Left lobe of liver (tissue), 2 donors: Measurements from ENCODE around the gene BROX. TPM values are rescaled to one million over a fixed set of nuclear protein-coding genes. Genes with fewer than 3 reads are reported as not detected.
A peak's percentile ranks its signal among the peaks of the same experiment; 100 is the strongest.
"Not testable (repeated sequence)": the region's sequence is repeated elsewhere in the genome, so short reads cannot be mapped to it uniquely, and the experiment has no call there.

Experiments
- ATAC-seq: fragments of 200-7000 bp; cut with Tn5 transposase; one replicate; pipeline ENCODE4 v1.9.1; 2020; ENCODE audit warnings: mild to moderate bottlenecking, moderate library complexity
- DNase-seq: peaks from one replicate; pipeline ENCODE4 v3.0.0-alpha.2; 2020; ENCODE audit warnings: low spot score
- total RNA-seq: library from RNA; stranded (reverse); gene quantifications from one replicate; pipeline ENCODE4 v1.2.1, GENCODE V29; 2021
- donor health status: DM: no; HTN: no; CAD: no; lungs with moderate emphysema.
- donor health status: DM: no; HTN: yes; CAD: no.

BROX gene
- total RNA-seq, 1 donor from 2014 or later: 12.8 TPM

DNA sequence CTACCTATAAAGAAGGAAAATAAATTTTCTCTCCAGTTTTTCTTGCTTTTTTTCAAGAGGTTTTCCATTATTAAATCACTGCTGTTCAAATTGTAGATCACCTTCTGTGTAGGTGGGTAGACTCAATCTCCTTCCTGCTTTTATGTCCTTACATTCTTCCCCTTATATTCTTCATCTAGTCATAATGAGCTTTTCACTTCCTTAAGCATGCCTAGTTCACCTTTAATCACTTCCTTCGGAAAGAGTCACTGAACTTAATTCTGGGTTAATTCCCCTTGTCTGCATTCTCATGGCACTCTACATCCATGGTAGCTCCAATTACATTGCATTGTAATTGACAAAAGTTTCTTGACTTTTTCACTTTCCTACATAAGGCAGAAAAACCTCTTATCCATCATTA is 18.5 kb downstream of the BROX start:
- no peak for DNase-seq
- no peak for ATAC-seq

DNA sequence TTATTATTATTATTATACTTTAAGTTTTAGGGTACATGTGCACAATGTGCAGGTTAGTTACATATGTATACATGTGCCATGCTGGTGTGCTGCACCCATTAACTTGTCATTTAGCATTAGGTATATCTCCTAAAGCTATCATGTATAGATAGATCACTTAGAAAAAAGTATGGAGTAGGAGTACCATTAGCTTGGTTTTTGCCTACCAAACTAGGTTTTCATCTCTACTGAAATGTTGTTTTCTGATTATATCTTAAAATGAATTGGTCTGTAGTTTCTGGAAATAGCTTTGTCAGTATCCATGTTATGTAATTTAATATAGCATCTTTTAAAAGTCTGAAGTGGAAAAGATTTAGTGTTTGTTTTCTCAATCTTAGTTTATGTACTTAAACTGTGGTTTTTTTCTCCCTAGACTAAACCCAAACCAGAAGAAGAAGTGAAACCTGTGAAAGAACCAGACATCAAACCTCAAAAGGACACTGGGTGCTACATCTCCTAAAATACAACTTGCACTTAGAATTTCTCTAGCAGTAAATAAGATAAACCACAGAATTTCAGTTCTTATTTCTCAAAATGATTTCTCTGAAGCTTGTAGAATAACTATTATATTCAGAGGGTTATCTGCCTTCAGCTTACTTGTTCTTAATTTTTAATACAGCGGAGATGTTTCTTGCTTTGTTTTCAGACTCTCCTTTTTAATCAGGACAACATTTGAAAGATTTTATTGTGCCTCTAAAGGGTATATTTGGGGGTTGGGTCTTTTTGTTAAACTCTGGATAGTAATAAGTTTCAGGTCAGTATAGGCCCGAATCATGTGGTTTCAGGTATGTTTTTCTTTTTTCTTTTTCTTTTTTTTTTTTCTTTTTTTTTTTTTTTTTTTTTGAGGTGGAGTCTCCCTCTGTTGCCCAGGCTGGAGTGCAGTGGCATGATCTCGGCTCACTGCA is 20.1 kb downstream of the BROX start:
- DNase-seq: no peak
- no peak for ATAC-seq

DNA sequence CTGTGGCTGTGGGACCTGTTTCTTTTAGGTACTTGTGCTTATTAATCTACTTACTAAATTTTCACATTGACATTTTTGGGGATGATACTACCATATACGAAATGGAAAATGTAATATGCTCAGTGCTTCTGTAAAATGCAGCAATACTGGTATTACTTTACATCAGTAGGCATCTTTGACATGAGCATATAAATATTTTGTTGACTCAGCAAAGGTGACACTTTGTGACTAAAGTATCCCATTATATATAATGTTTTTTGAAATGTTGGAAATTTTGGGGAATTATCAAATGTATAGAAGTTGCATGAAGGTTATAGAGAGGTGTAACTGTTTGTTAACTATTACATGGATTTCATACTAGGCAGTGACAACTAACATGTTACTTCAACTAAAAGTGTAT is 22.4 kb downstream of the BROX start:
- DNase-seq: no peak
- ATAC-seq: no peak

DNA sequence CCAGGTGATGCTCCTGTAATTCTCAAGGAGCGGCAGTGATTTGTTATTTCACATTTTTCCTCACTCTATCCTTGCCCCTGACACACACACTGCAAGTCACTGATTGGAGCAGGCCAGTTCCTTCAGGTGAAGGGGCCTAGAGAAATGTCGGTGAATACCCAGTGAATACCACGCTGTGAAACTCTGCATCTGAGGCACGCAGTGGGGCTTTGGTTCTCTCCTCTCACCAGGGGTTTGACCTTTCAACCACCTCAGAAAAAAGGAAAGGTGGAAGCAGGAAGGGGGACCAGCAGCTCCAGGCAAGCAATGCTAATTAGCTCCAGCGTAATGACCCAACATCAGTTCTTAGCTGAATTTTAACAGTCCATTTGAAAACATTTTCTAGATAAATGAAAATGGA is 24.1 kb downstream of the BROX start:
- ATAC-seq (no peak), DNase-seq (no peak)

DNA sequence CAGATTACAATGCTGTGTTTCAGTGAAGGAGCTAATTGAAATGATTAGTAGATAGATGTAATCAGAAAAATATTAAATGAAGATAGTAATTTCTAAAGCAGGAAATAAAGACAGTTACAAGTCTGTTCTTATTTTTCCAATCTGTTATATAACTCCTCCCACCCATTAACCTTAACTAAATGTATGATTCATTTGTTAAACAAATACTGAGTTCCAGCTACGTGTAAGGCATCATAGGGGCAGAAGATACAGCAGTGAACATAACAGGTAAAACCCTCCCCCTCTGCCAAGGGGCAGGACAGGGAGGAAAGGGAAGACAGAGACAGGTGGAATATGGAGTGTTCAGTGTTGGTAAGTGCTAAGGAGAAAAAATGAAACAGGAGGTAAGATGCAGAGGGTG is 24.6 kb downstream of the BROX start, which contains the start of gene FAM177B:
TSS of gene FAM177B (plus strand) at position 231 of the 400 bp plus-strand sequence. CDS start 9,344 bp downstream, outside the sequence.
- ATAC-seq: no peak

DNA sequence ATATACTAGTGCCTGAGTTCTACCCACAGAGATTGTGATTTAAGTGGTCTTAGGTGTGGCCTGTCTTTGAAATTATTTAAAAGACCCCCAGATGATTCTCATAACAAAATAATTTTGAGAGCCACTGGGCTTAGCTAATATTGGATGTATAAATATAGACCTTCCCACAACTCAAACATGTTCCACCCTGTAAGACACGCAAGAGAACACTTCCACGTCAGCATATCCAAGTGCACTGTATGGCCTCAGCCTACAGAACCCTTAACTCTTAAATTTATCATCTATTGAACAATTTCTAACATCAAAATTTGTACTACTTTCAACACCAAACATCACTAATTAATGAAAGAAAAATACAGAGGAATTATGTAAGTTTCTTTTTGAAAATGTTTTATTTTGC is 27.1 kb downstream of the BROX start:
- DNase-seq (no peak), ATAC-seq (no peak)

More for the DNA sequence above, 24.6 kb downstream of the BROX start, which contains the start of gene FAM177B:
- DNase-seq: no peak

DNA sequence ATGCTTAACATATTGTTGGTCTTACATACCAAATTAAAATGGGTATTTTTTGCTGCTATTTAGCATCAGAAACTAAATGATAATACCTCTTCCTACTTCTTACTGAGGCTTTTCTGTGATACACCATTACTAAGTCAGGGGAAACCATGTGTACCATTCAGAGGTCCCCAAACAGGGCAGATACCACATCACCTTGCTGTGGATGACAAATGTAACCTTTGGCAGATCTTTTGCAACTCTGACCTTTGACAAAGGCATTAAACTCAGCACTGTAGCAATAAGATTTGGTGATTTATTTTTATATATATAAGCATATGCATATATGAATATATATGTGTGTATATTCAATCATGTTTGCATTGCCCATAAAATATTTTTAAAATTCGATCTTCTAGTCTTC is 27.6 kb downstream of the BROX start:
- DNase-seq (no peak), ATAC-seq (peak; percentile 86)

DNA sequence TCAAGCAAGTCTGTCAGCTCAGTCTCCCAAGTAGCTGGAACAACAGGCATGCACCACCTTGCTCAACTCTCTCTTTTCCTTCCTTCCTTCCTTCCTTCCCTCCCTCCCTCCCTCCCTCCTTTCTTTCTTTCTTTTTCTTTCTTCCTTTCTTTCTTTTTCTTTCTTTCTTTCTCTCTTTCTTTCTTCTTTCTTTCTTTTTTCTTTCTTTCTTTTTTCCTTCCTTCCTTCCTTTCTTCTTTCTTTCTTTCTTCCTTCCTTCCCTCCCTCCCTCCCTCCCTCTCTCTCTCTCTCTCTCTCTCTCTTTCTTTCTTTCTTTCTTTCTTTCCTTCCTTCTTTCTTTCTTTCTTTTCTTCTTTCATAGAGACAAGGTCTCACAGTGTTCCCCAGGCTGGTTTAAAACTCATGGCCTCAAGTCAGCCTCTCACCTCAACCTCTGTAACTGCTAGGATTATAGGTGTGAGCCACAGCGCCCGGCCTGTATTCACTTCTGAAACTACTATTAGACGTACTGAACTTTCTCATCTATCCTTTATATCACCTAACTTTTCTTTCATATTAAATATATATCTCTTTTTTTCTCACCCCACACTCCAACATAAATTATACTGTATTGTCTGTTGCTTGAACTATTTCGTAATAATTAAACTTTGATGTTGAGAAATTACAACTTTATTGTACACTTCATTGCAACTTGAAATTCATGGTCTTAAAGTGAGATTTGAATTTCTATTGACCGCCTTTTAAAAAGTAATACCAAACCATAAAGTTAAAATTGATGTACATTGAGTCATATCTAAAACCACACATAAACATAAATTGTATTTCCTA is 29.5 kb downstream of the BROX start:
- ATAC-seq, DNase-seq: not testable (repeated sequence)

DNA sequence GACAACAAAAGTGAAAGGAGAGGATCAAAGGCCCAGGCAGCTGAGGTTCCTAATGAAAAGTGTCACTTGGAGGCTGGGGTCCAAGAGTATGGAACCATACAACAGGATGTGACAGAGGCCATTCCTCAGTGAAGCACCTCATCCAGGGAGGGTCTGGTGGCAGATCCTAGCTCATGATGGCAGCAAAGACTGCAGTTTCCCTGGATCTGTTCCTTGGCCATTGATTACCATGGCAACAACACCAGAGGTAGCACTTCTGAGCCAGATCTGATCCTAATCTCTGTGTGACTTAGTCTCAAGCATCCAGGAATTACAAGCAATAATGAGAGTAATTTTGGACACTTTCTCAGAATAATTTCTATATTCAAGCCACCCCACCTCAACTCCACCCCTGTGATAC is 37.6 kb downstream of the BROX start:
- ATAC-seq (no peak), DNase-seq (no peak)

DNA sequence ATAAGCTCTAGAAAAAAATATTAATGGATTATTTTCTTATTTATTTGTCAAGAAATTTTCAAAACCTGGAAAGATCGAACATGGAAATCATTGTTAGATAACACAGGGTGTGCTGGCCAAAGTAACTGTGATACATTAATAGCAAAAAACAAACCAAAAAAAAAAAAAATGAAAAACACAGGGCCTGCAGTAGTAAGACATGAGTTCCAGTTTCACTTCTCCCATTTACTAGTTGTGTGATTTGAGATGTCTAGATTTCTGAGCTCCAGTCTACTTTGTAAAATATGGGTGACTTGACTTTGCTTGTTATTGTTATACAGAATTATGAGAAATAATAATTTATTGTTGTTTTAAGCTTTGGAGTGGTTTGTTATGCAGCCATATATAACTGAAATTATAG is 38.3 kb downstream of the BROX start:
- no peak for DNase-seq
- no peak for ATAC-seq

DNA sequence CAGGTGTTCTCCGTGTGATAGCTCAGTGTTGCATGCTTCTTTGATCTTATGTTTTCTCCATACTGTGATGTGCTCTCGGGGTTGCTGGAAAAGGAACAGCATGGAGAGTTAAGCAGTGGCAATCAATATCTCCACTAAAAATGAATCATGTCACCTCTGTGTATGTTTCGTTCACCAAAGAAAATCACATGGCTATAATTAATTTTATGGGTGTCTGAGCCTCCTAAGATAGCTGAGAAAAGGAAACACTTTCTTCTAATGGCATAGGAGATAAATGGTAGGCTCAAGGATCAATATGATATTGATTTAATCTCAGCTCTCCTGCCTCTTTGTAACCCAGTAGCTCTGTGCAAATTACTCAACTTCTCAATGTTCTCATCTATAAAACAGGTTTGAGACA is 38.9 kb downstream of the BROX start:
- ATAC-seq: no peak
- no peak for DNase-seq

DNA sequence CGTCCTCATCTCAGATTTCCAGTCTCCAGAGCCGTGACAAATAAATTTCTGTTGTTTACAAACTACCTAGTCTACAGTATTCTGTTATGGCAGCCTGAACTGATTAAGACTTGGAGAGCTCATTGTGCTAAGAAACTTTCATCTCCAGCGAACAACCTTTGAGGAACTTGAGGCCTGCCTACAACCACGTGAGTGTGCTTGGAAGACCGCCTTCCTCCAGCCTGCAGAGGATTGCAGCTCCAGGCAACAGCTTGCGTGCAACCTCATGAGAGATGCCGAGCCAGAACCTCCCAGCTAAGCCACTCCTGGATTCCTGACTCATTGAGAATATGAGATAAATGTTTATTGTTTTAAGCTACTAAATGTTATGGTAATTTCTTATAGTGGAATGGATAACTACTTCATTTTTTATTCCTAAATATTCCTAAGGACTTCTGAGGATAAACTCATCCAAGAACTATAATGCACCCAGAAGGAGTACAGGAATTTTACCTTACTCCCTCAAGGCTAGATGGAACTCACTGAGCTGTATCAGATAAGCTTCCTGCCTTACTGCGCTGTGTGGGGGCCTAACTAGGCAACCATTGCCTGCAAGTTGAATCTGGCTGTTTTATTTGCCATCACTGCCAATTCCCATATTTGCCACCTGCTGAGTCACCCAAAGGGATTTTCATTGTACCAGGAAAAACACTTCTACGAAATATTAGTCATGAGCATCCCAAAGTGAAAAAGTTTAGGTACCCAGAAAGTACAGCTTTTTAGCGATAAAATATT is 42.2 kb downstream of the BROX start:
- no peak for DNase-seq
- ATAC-seq: no peak

DNA sequence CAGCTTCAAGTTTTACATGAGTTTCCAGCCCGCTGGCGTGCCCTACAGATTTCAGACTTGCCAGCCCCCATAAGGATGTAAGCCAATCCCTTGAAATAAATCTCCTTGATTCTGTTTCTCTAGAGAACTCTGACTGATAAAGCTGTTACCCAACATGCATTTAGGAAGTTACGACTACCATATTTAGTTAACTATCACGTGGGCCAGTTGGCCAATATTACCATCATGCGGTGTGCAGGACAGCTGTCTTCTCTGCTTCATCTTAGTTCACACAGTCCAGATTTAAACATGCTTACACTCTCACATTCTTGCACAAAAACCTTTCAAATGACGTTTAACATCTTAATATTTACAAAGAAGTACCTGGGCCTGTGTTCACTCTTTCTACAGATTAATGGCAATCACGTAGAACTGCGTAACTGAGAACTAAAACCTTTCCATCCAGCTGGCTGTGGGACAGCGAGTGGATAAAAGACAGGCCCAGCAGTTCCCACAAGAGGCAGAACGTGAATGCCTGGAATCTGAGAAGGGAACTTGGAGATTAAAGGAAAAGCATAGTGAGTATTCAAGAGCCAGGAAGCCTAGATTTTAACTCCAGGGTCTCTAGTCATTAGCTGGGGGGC is 45.4 kb downstream of the BROX start:
- DNase-seq (no peak), ATAC-seq (no peak)

DNA sequence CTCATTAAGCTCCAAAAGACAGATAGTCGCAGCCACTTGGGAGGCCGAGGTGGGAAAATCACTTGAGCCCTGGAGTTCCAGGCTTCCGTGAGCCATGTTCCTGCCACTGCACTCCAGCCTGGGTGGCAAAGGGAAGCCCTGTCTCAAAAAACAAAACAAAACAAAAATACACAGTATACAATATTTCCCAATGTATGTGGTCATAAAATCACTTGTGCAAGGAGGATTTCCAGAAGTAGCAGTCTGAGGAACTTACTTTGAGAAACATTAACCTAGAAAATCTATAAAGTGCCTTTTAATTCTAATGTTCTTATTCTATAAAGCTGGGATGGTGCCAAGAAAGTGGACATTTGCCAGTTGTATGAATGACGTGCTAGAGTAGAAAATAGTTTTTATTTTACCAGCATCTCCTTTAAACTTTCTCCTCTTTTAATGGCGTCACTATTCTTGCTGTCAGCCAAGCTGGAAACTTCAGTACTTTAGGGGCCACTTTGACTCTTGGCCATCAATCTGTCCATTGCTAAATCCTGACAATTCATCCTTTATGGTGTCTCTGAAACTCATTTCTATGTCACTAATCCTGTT is 47.2 kb downstream of the BROX start:
- ATAC-seq (no peak), DNase-seq (no peak)

DNA sequence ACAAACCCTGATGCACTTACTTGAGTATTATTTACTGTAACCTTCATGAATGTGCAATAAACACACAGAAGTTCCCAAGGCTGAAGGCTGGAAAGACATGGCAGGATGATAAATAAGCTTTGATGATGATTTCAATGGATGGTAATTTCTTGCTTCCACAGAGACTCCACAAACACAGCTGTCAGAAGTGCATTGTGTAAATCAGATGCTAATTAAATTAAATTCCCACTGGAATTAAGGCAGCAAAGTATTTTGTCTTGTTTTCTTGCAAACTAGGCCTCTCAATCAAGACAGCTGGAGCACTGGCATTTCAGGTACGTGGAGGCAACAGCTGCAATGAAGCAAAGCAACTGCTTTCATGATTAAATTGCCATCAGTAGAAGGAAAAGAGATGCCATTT is 48.7 kb downstream of the BROX start:
- no peak for ATAC-seq
- no peak for DNase-seq

DNA sequence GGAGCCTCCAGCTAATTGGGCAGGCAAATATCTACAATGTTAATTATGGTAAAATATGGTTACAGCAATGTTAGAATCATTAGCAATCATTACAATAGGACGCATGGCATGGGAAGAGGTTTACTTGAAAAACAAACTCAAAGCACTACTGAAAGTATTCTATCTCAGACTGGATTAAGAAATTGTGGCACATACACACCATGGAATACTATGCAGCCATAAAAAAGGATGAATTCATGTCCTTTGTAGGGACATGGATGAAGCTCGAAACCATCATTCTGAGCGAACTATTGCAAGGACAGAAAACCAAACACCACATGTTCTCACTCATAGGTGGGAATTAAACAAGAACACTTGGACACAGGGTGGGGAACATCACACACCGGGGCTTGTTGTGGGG is 49.8 kb downstream of the BROX start:
- not testable (repeated sequence) for DNase-seq, ATAC-seq

DNA sequence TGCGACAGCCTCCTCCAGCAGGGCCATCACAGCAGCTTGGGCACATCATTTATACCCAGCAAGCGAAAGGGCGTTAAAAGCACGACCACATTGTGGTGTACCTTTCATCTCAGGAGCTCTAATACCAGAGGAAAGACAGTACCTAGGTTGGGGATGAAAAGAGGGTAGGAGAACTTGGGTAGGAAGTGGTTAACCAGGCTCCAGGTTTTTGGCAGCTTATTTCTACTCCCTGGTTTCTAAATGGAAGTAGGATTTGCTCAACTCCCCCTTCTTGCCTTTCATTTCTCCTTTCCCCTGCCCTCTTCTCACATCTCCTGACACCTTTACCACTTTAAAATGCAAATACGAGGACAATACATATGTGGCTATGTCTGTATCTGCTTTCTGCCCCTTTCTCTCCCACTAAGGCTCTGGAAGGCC is 54.8 kb downstream of the BROX start:
- ATAC-seq (no peak), DNase-seq (no peak)

DNA sequence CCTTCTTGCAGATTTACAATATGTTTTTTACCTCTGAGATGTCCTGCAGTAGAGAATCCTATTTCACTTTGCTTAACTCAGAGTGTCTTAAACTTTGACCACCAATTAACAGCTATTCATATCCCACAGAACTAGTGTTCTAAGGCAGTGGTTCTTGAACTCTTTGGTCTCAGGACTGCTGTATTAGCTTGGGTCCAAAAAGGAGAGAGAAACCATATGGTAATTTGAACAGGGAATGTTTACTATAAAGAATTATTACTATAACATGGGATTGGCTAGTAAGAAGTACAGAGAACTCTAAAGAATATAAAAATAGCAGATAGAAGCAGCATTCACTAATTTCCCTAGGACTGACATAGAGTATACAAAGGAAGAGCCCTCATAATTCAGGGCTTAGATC is 56.2 kb downstream of the BROX start:
- ATAC-seq (no peak), DNase-seq (no peak)

DNA sequence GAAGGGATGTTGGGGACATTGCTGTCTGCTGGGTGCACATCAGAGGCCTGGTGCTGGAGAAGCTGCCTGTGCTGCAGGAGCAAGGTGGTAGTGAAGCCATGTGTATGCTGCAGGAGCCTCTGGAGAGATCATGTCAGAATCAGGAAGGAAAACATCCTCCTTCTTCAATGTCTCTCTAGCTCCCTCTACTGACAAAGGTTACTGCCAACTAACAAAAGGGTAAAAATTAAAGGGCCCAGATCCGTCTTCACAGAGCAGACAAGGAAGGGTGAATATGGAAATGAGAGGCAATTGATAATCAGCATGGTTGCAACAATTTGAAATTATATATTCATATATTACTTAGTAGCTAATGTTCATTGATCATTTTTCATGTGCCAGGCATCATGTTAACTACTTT is 56.8 kb downstream of the BROX start:
- no peak for DNase-seq
- no peak for ATAC-seq

DNA sequence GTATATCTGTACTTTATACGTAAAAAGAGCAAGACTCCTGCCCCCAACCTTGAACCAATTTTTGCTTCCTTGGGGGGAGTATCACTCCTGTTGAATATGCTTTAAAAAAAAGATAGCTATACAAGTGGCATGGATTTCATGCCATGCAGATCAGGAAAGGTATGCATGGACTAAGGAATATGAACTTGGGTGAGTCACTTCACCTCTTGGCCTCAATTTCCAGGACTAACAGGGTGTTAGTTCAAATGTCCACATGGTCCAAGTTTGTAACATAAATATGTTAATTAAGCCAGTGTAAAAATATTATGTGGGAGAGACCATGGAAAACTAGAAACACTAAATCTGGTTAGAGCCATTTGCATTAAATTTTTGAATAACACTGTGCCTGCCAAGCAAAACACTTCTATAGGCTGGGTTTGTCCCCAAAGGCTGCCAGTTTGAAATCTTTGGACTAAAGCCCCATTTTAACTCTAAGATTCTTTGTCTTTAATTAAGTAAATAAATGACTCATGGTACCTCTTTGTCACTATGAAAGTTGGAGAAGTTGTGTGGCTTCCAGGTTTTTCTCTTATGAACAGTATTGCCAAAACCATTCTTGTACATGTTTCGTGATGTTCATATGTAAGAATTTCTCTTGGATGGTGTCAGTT is 57.7 kb downstream of the BROX start:
- ATAC-seq (no peak), DNase-seq (no peak)
